Liver (tissue), 9 donors: ENCODE results near the gene RNF25. TPM values are rescaled to one million over a fixed set of nuclear protein-coding genes. Genes with fewer than 3 reads are reported as not detected.

Experiments used
- DNase-seq: peaks from one replicate; pipeline ENCODE4 v3.0.0-alpha.2; 2017; ENCODE audit warnings: low spot score
- H3K27ac ChIP-seq, 2 donors: one replicate each; pipeline ENCODE4 v1.7.0; 2013; ENCODE audit warnings: inconsistent platforms in 2 of 2, low read length in 2 of 2, control low read depth in 1 of 2, low read depth in 1 of 2, mild to moderate bottlenecking in 1 of 2
- H3K27me3 ChIP-seq, 4 donors: one replicate each; pipeline versions ENCODE4 v1.6.1 to v1.7.0; 2013; ENCODE audit warnings: low read length in 3 of 4, inconsistent platforms in 1 of 4, mild to moderate bottlenecking in 1 of 4, moderate library complexity in 1 of 4; ENCODE audit not compliant: control insufficient read depth in 4 of 4, insufficient read depth in 4 of 4
- H3K36me3 ChIP-seq, 4 donors: one replicate each; pipeline versions ENCODE4 v1.6.1 to v1.7.0; 2013; ENCODE audit warnings: low read length in 3 of 4, mild to moderate bottlenecking in 3 of 4, low read depth in 1 of 4, moderate library complexity in 1 of 4; ENCODE audit not compliant: control insufficient read depth in 4 of 4, insufficient read depth in 3 of 4
- H3K4me1 ChIP-seq, 4 donors: one replicate each; pipeline versions ENCODE4 v1.6.1 to v1.7.0; 2013; ENCODE audit warnings: low read length in 3 of 4, mild to moderate bottlenecking in 3 of 4, moderate library complexity in 1 of 4; ENCODE audit not compliant: control insufficient read depth in 4 of 4, insufficient read depth in 4 of 4
- H3K4me3 ChIP-seq, 3 donors: one replicate each; pipeline versions ENCODE4 v1.6.1 to v1.7.0; 2013; ENCODE audit warnings: low read length in 3 of 3, control low read depth in 1 of 3, low read depth in 1 of 3, mild to moderate bottlenecking in 1 of 3
- H3K9ac ChIP-seq, 2 donors: one replicate each; pipeline ENCODE4 v1.7.0; 2013; ENCODE audit warnings: low read length in 2 of 2, mild to moderate bottlenecking in 2 of 2, moderate library complexity in 2 of 2, control low read depth in 1 of 2, low read depth in 1 of 2
- H3K9me3 ChIP-seq, 4 donors: one replicate each; pipeline versions ENCODE4 v1.6.1 to v1.7.0; 2013; ENCODE audit warnings: low read length in 3 of 4; ENCODE audit not compliant: control insufficient read depth in 4 of 4
- ATF3 ChIP-seq: IDR thresholded peaks from 2 replicates; pipeline ENCODE4 v1.6.1; 2016; ENCODE audit warnings: antibody characterized with exemption
- CTCF ChIP-seq: fragments of 150-350 bp; IDR thresholded peaks from 2 replicates; pipeline ENCODE4 v1.5.1; 2017; ENCODE audit warnings: improper control_type of control experiment, low read depth, low read length; ENCODE audit not compliant: missing input control
- EGR1 ChIP-seq, 2 donors: IDR thresholded peaks; 2 replicates each; pipeline ENCODE4 v1.6.1; 2016 to 2018; ENCODE audit warnings: antibody characterized with exemption in 2 of 2, low read depth in 2 of 2
- FOXA1 ChIP-seq: IDR thresholded peaks from 2 replicates; pipeline ENCODE4 v1.6.1; 2016; ENCODE audit warnings: antibody characterized with exemption
- FOXA2 ChIP-seq: IDR thresholded peaks from 2 replicates; pipeline ENCODE4 v1.6.1; 2016; ENCODE audit warnings: antibody characterized with exemption
- GABPA ChIP-seq, 2 donors: IDR thresholded peaks in 1 of 2; conservative IDR thresholded peaks in 1 of 2; 2 replicates each; pipeline ENCODE4 v1.6.1; 2016; ENCODE audit warnings: antibody characterized with exemption in 2 of 2, mild to moderate bottlenecking in 1 of 2, moderate library complexity in 1 of 2
- HNF4A ChIP-seq, 2 donors: conservative IDR thresholded peaks; 2 replicates each; pipeline ENCODE4 v1.6.1; 2016; ENCODE audit warnings: antibody characterized with exemption in 2 of 2, mild to moderate bottlenecking in 2 of 2
- HNF4G ChIP-seq: IDR thresholded peaks from 2 replicates; pipeline ENCODE4 v1.6.1; 2016; ENCODE audit warnings: antibody characterized with exemption
- JUND ChIP-seq, 2 donors: IDR thresholded peaks; 2 replicates each; pipeline ENCODE4 v1.6.1; 2016; ENCODE audit warnings: antibody characterized with exemption in 2 of 2
- MAX ChIP-seq: IDR thresholded peaks from 2 replicates; pipeline ENCODE4 v1.6.1; 2016; ENCODE audit warnings: antibody characterized with exemption
- NR2F2 ChIP-seq: IDR thresholded peaks from 2 replicates; pipeline ENCODE4 v1.6.1; 2016; ENCODE audit warnings: antibody characterized with exemption
- RAD21 ChIP-seq, 2 donors: IDR thresholded peaks; 2 replicates each; pipeline ENCODE4 v1.6.1; 2016; ENCODE audit warnings: antibody characterized with exemption in 2 of 2, mild to moderate bottlenecking in 2 of 2
- REST ChIP-seq: IDR thresholded peaks from 2 replicates; pipeline ENCODE4 v1.6.1; 2016; ENCODE audit warnings: antibody characterized with exemption, mild to moderate bottlenecking
- RXRA ChIP-seq, 2 donors: IDR thresholded peaks; 2 replicates each; pipeline ENCODE4 v1.6.1; 2017 to 2018; ENCODE audit warnings: antibody characterized with exemption in 2 of 2, mild to moderate bottlenecking in 1 of 2
- SP1 ChIP-seq: IDR thresholded peaks from 2 replicates; pipeline ENCODE4 v1.6.1; 2018; ENCODE audit warnings: antibody characterized with exemption, mild to moderate bottlenecking
- TAF1 ChIP-seq: conservative IDR thresholded peaks from 2 replicates; pipeline ENCODE4 v1.6.1; 2016; ENCODE audit warnings: antibody characterized with exemption, mild to moderate bottlenecking
- YY1 ChIP-seq: IDR thresholded peaks from 2 replicates; pipeline ENCODE4 v1.6.1; 2016; ENCODE audit warnings: antibody characterized with exemption, mild to moderate bottlenecking
- ZBTB33 ChIP-seq: IDR thresholded peaks from 2 replicates; pipeline ENCODE4 v1.6.1; 2016; ENCODE audit warnings: antibody characterized with exemption
- WGBS: extraction: QIAGEN DNeasy Blood & Tissue Kit; methylation state at CpG from one replicate; pipeline ENCODE4 v1.1.7; 2013; 5-methylcytosine and 5-hydroxymethylcytosine counted together
- polyA plus RNA-seq, 2 donors: library from polyadenylated mRNA; stranded (reverse) in 1 of 2; unstranded in 1 of 2; fragments of 200-250 nt in 1 of 2; fragments of >200 nt in 1 of 2; fragmentation: Nextera tagmentation in 1 of 2; extraction: Ambion mirVana in 1 of 2; gene quantifications; one replicate each; pipeline versions ENCODE4 v1.2.1 to v1.2.3, GENCODE V29; 2013 to 2015
- total RNA-seq, 2 donors: library from RNA; depleted of rRNA; stranded (reverse); fragments of >200 nt; gene quantifications; one replicate each; pipeline ENCODE4 v1.2.3, GENCODE V29; 2014
- donor health status: healthy.
- donor health status: healthy.
- donor health status: healthy.
- donor health status: healthy.
- donor health status: healthy.

Gene RNF25
- total and polyA plus RNA-seq, 4 donors = 3.3 to 14.0 (median 7.4) TPM

GRCh38 chr2:218662377-218662776, 9.4 kb downstream of the RNF25 start:
- no peak overlapping the region for H3K4me3 ChIP-seq
- H3K27ac ChIP-seq = no peak overlapping the region
- H3K27me3 ChIP-seq = no peaks in the 10 kb centered on the region
- TF ChIP-seq ATF3 (no peak), REST (no peak), HNF4A (conservative IDR thresholded peaks at IDR 0.05) (no peak), TAF1 (no peak), NR2F2 (no peak), FOXA1 (no peak), FOXA2 (no peak), MAX (no peak), SP1 (no peak), GABPA (IDR thresholded peaks at IDR 0.05 in 1 of 2, conservative IDR thresholded peaks at IDR 0.05 in 1 of 2) (no peak), YY1 (no peak), HNF4G (no peak), EGR1 (IDR thresholded peaks at IDR 0.05; ENCODE audit: low read depth in 2 of 2) (no peak), CTCF (no peak), JUND (IDR thresholded peaks at IDR 0.05) (no peak), RAD21 (IDR thresholded peaks at IDR 0.05) (no peak), ZBTB33 (no peak), RXRA (IDR thresholded peaks at IDR 0.05) (no peak)
- H3K36me3 ChIP-seq = peaks cover 19 to 54% (median 37%) of the 10 kb centered on the region in 4 donors
- no peak for DNase-seq
- no peak overlapping the region for H3K9ac ChIP-seq
- no peaks in the 10 kb centered on the region for H3K9me3 ChIP-seq
- 93% methylated on average over 7 of the region's 7 CpGs for WGBS
- peaks cover 9 to 22% (median 14%) of the 10 kb centered on the region in 4 donors for H3K4me1 ChIP-seq
